H1 (cell line): Measurements from ENCODE around the gene WDR81. TPM values are rescaled to one million over a fixed set of nuclear protein-coding genes. Genes with fewer than 3 reads are reported as not detected.

Source experiments
- CTCF ChIA-PET: fragments of 300-600 bp; sonication (Branson Sonifier 250); formaldehyde crosslinking; loops from one replicate; lab custom pipeline; 2021; ENCODE audit not compliant: partially characterized antibody; lab: Charles Lee
- POLR2A ChIA-PET: fragments of 300-600 bp; sonication (Branson Sonifier 250); formaldehyde crosslinking; loops from one replicate; lab custom pipeline; 2021; ENCODE audit warnings: inconsistent platforms; ENCODE audit not compliant: partially characterized antibody; lab: Charles Lee
- DNase-seq, 2 experiments: peaks; one replicate each; pipeline versions ENCODE4 v3.0.0 to v3.0.0-alpha.2; 2010 to 2022; ENCODE audit warnings: low spot score in 2 of 2, low read depth in 1 of 2, mixed read lengths in 1 of 2
- FAIRE-seq: peaks from 2 replicates; lab custom pipeline; 2011; peaks lifted over from hg19 to GRCh38; lab: Jason Lieb, UNC
- H2AFZ ChIP-seq: 2 replicates; pipeline ENCODE4 v1.8.1; 2012; ENCODE audit warnings: low read length, inconsistent platforms
- H2AK5ac ChIP-seq: 2 replicates; pipeline ENCODE4 v1.6.1; 2013; ENCODE audit warnings: low read depth, low read length
- H2BK120ac ChIP-seq: replicated peaks from 2 replicates; pipeline ENCODE3; 2013; ENCODE audit warnings: low read depth, low read length, inconsistent platforms
- H2BK12ac ChIP-seq: 2 replicates; pipeline ENCODE4 v1.6.1; 2013; ENCODE audit warnings: low read depth, low read length
- H2BK15ac ChIP-seq: 2 replicates; pipeline ENCODE4 v1.6.1; 2013; ENCODE audit warnings: low read length
- H2BK20ac ChIP-seq: 2 replicates; pipeline ENCODE4 v1.6.1; 2013; ENCODE audit warnings: low read length
- H2BK5ac ChIP-seq: 2 replicates; pipeline ENCODE4 v1.6.1; 2013; ENCODE audit warnings: low read depth, low read length
- H3K14ac ChIP-seq: 2 replicates; pipeline ENCODE4 v1.6.1; 2013; ENCODE audit warnings: inconsistent platforms; ENCODE audit not compliant: insufficient read length
- H3K18ac ChIP-seq: 2 replicates; pipeline ENCODE4 v1.6.1; 2013; ENCODE audit warnings: low read length; ENCODE audit errors: extremely low read depth
- H3K23ac ChIP-seq: 2 replicates; pipeline ENCODE4 v1.6.1; 2013; ENCODE audit warnings: inconsistent platforms; ENCODE audit not compliant: insufficient read length
- H3K23me2 ChIP-seq: 2 replicates; pipeline ENCODE4 v1.6.1; 2013; ENCODE audit warnings: low read depth, low read length
- H3K27ac ChIP-seq: 2 replicates; pipeline ENCODE4 v1.6.1; 2011; ENCODE audit warnings: low read depth, low read length, inconsistent platforms
- H3K27me3 ChIP-seq, 4 experiments: replicated peaks in 1 of 4; 1 replicate in 1 of 4; 2 replicates in 3 of 4; pipeline versions ENCODE4 v1.6.1 to v1.8.1; 2011 to 2013; ENCODE audit warnings: low read length in 3 of 4, mild to moderate bottlenecking in 3 of 4, inconsistent platforms in 2 of 4, mixed read lengths in 2 of 4, moderate library complexity in 1 of 4; ENCODE audit not compliant: control insufficient read depth in 3 of 4, insufficient read depth in 3 of 4; ENCODE audit errors: extremely low read depth in 1 of 4
- H3K36me3 ChIP-seq, 4 experiments: 2 replicates each; pipeline versions ENCODE4 v1.6.1 to v1.8.1; 2011 to 2013; ENCODE audit warnings: mild to moderate bottlenecking in 4 of 4, low read length in 3 of 4, moderate library complexity in 2 of 4, control low read depth in 1 of 4, inconsistent platforms in 1 of 4; ENCODE audit not compliant: insufficient read depth in 4 of 4, control insufficient read depth in 2 of 4
- H3K4ac ChIP-seq: replicated peaks from 2 replicates; pipeline ENCODE3; 2013; ENCODE audit warnings: low read length, low read depth, mixed read lengths, inconsistent platforms; ENCODE audit not compliant: insufficient read length
- H3K4me1 ChIP-seq, 4 experiments: replicated peaks in 1 of 4; 1 replicate in 1 of 4; 2 replicates in 3 of 4; pipeline versions ENCODE4 v1.6.1 to v1.8.1; 2011 to 2013; ENCODE audit warnings: low read length in 3 of 4, inconsistent platforms in 2 of 4, mixed read lengths in 1 of 4; ENCODE audit not compliant: insufficient read depth in 4 of 4, control insufficient read depth in 3 of 4
- H3K4me2 ChIP-seq, 2 experiments: 2 replicates each; pipeline versions ENCODE4 v1.6.1 to v1.8.1; 2011 to 2013; ENCODE audit warnings: low read depth in 2 of 2, low read length in 2 of 2, control low read depth in 1 of 2, inconsistent platforms in 1 of 2, mild to moderate bottlenecking in 1 of 2; ENCODE audit not compliant: insufficient read depth in 1 of 2
- H3K4me3 ChIP-seq, 4 experiments: fragments of 200-600, 300-600 bp in 1 of 4; sonication (generic), shearing (Covaris generic), sonication (Bioruptor Twin) in 1 of 4; 2 replicates each; pipeline versions ENCODE4 v1.5.1 to v1.8.1; 2011 to 2016; ENCODE audit warnings: low read length in 4 of 4, low read depth in 3 of 4, control low read depth in 2 of 4, inconsistent platforms in 2 of 4, mild to moderate bottlenecking in 2 of 4, mixed read lengths in 1 of 4, moderate library complexity in 1 of 4; ENCODE audit not compliant: insufficient read depth in 2 of 4; ENCODE audit errors: extremely low read depth in 1 of 4
- H3K56ac ChIP-seq: replicated peaks from 2 replicates; pipeline ENCODE3; 2013; ENCODE audit warnings: low read depth, mild to moderate bottlenecking, mixed read lengths, low read length, inconsistent platforms; ENCODE audit not compliant: insufficient read length
- H3K79me1 ChIP-seq: 2 replicates; pipeline ENCODE4 v1.6.1; 2013; ENCODE audit warnings: low read depth, low read length, control low read depth
- H3K79me2 ChIP-seq, 2 experiments: 2 replicates each; pipeline versions ENCODE4 v1.6.1 to v1.8.1; 2012 to 2013; ENCODE audit warnings: low read length in 2 of 2, mild to moderate bottlenecking in 2 of 2, inconsistent platforms in 1 of 2; ENCODE audit not compliant: insufficient read depth in 2 of 2, control insufficient read depth in 1 of 2
- H3K9ac ChIP-seq, 4 experiments: replicated peaks in 1 of 4; 1 replicate in 1 of 4; 2 replicates in 3 of 4; pipeline versions ENCODE4 v1.6.1 to v1.8.1; 2011 to 2013; ENCODE audit warnings: low read depth in 3 of 4, low read length in 3 of 4, control low read depth in 2 of 4, mild to moderate bottlenecking in 2 of 4, moderate library complexity in 2 of 4, inconsistent platforms in 1 of 4; ENCODE audit errors: extremely low read depth in 1 of 4
- H3K9me3 ChIP-seq, 2 experiments: 2 replicates each; pipeline versions ENCODE4 v1.6.1 to v1.8.1; 2012 to 2013; ENCODE audit warnings: mild to moderate bottlenecking in 2 of 2, moderate library complexity in 2 of 2, control low read depth in 1 of 2, inconsistent platforms in 1 of 2, low read depth in 1 of 2, low read length in 1 of 2, mixed read lengths in 1 of 2; ENCODE audit not compliant: insufficient read depth in 2 of 2
- H4K20me1 ChIP-seq, 2 experiments: replicated peaks in 1 of 2; 2 replicates each; pipeline versions ENCODE3 to v1.8.1; 2011 to 2013; ENCODE audit warnings: inconsistent platforms in 2 of 2, low read length in 2 of 2, mild to moderate bottlenecking in 1 of 2; ENCODE audit not compliant: insufficient read depth in 2 of 2, control insufficient read depth in 1 of 2
- H4K5ac ChIP-seq: 2 replicates; pipeline ENCODE4 v1.6.1; 2013; ENCODE audit warnings: low read length, low read depth, mixed read lengths, inconsistent platforms; ENCODE audit not compliant: insufficient read length
- H4K8ac ChIP-seq: 2 replicates; pipeline ENCODE4 v1.8.0; 2013; ENCODE audit warnings: mild to moderate bottlenecking, moderate library complexity, low read length, inconsistent platforms; ENCODE audit not compliant: insufficient read depth; ENCODE audit errors: extremely low read depth
- H4K91ac ChIP-seq: replicated peaks from 2 replicates; pipeline ENCODE3; 2013; ENCODE audit warnings: low read length, mixed read lengths, inconsistent platforms; ENCODE audit not compliant: insufficient read length
- CEBPB ChIP-seq: IDR thresholded peaks from 2 replicates; pipeline ENCODE4 v1.6.1; 2012; ENCODE audit warnings: low read depth, low read length
- CTBP2 ChIP-seq: IDR thresholded peaks from 2 replicates; pipeline ENCODE4 v1.7.0; 2011; ENCODE audit warnings: borderline replicate concordance, mild to moderate bottlenecking, moderate library complexity, mixed read lengths, low read length; ENCODE audit not compliant: insufficient read depth, insufficient read length
- HDAC2 ChIP-seq, 2 experiments: fragments of 300-600 bp in 1 of 2; sonication (generic) in 1 of 2; IDR thresholded peaks; 2 replicates each; pipeline ENCODE4 v1.6.1; 2011 to 2012; ENCODE audit warnings: low read depth in 2 of 2, low read length in 2 of 2, mild to moderate bottlenecking in 2 of 2, moderate library complexity in 2 of 2, borderline replicate concordance in 1 of 2, inconsistent platforms in 1 of 2
- RFX5 ChIP-seq: IDR thresholded peaks from 2 replicates; pipeline ENCODE4 v1.6.1; 2011; ENCODE audit warnings: low read depth, low read length, improper control_type of control experiment, borderline replicate concordance
- RXRA ChIP-seq: IDR thresholded peaks from 2 replicates; pipeline ENCODE4 v1.6.1; 2011; ENCODE audit warnings: low read depth, mild to moderate bottlenecking, low read length, moderate library complexity; ENCODE audit not compliant: insufficient read depth
- SP1 ChIP-seq: IDR thresholded peaks from 2 replicates; pipeline ENCODE4 v1.6.1; 2011; ENCODE audit warnings: low read depth, low read length
- SP4 ChIP-seq: IDR thresholded peaks from 2 replicates; pipeline ENCODE4 v1.6.1; 2012; ENCODE audit warnings: low read length, inconsistent platforms
- SRF ChIP-seq: IDR thresholded peaks from 2 replicates; pipeline ENCODE4 v1.6.1; 2011; ENCODE audit warnings: mild to moderate bottlenecking, low read depth, low read length, moderate library complexity
- TEAD4 ChIP-seq: IDR thresholded peaks from 2 replicates; pipeline ENCODE4 v1.6.1; 2012; ENCODE audit warnings: low read depth, low read length, inconsistent platforms, mixed read lengths
- WGBS, 2 experiments: shearing (Covaris generic) in 1 of 2; methylation state at CpG; one replicate each; pipeline versions ENCODE4 v1.1.6 to v1.1.7; 2013 to 2015; ENCODE audit warnings: low lambda C conversion rate in 2 of 2, mixed read lengths in 2 of 2, inconsistent platforms in 1 of 2, low coverage in 1 of 2, missing lambda C conversion rate in 1 of 2; ENCODE audit not compliant: insufficient replicate concordance in 2 of 2, insufficient coverage in 1 of 2, insufficient read length in 1 of 2; ENCODE audit errors: extremely low coverage in 1 of 2, missing lambda C conversion rate in 1 of 2; 5-methylcytosine and 5-hydroxymethylcytosine counted together
- polyA plus RNA-seq, 7 experiments: library from polyadenylated mRNA; depleted of rRNA in 3 of 7; stranded (reverse) in 5 of 7; unstranded in 2 of 7; fragments of >200 nt in 5 of 7; fragments of 200-250 nt in 2 of 7; gene quantifications; 1 replicate in 5 of 7; 2 replicates in 1 of 7; 4 replicates in 1 of 7; pipeline versions ENCODE4 v1.2.1 to v1.2.3, GENCODE V29; 2011 to 2013; ENCODE audit warnings: missing spikeins in 2 of 7, mixed read lengths in 2 of 7
- total RNA-seq: library from RNA; stranded (reverse); fragmentation: NEBNext Ultra II Directional; extraction: Animal tissue kit (Norgen Biotek cat#: 25700); gene quantifications from 2 replicates; pipeline ENCODE4 v1.2.1, GENCODE V29; 2021

WDR81 gene
- total and polyA plus RNA-seq, 2 of the 8 experiments (the other 6 are each of a cell fraction or from before 2014, with no cell fraction given): 9.1 to 12.3 TPM

DNA sequence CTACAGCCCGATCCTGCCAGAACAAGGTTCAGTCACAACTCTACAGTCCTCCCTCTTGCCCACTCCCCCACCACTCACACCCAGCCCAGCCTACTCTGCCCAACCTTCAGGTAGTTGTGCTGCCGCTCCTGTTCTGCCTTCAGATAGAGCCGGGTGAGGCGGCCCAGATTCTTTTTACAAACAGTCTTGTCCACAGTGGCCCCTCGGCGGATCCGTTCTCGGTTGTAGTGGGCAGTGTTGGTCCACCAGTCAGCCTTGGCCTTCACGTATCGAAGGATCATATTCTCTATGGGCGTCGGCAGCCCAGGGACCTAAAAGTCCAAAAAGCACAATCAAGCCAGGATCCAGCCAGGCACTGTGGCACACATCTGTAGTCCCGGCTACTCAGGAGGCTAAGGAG, 48.1 kb upstream of the WDR81 start:
- CTCF ChIA-PET: no interaction called here
- Histone ChIP-seq H3K79me1 (no peaks in the 10 kb centered on the region; the same call in 1 of the 2 replicates), H3K56ac (no peak overlapping the region), H3K9ac (no peak overlapping the region), H2AFZ (no peak overlapping the region), H2AK5ac (no peak overlapping the region), H3K4ac (no peak overlapping the region), H4K20me1 (peaks cover 13 to 24% of the 10 kb centered on the region in 2 experiments), H3K18ac (no peak overlapping the region), H3K14ac (no peak overlapping the region), H2BK20ac (no peak overlapping the region), H3K79me2 (0 out of 4 replicates have a peak, but pooled peaks cover 0 to 7% of the 10 kb centered on the region in 2 experiments), H3K36me3 (peaks cover 76 to 98% (median 91%) of the 10 kb centered on the region in 4 experiments), H3K27me3 (no peaks in the 10 kb centered on the region), H2BK120ac (no peak overlapping the region), H4K91ac (no peak overlapping the region), H3K23me2 (no peaks in the 10 kb centered on the region), H3K4me3 (no peak overlapping the region)
- 96% methylated on average over 13 of the region's 13 CpGs; no CpG with 5 or more reads in 1 of the 2 experiments for WGBS, 2 experiments
- no peak for DNase-seq
- TF ChIP-seq TEAD4 (no peak), CTBP2 (no peak), SP4 (no peak), SP1 (no peak), HDAC2 (IDR thresholded peaks at IDR 0.05; ENCODE audit: borderline replicate concordance in 1 of 2, low read depth in 2 of 2, low read length in 2 of 2) (no peak), RXRA (no peak), CEBPB (no peak), RFX5 (no peak), SRF (no peak)
- TF ChIP-seq, all 59 proteins: peak for 0
- H2BK15ac ChIP-seq: no peak overlapping the region
- POLR2A ChIA-PET: interaction anchor here (1.1 to 1.6 kb wide), 3 partner anchors 16 to 27 kb away, joined by 3 to 5 read pairs (median 4); partner anchors contain the start of gene RILP
- H3K9me3 ChIP-seq: no peaks in the 10 kb centered on the region
- H2BK5ac ChIP-seq: no peak overlapping the region
- H3K4me1 ChIP-seq: no peaks in the 10 kb centered on the region
- H3K27ac ChIP-seq: no peak overlapping the region
- no peak overlapping the region for H4K8ac ChIP-seq
- FAIRE-seq: no peak
- H4K5ac ChIP-seq: no peak overlapping the region
- H2BK12ac ChIP-seq: no peak overlapping the region
- H3K23ac ChIP-seq: no peak overlapping the region
- no peak overlapping the region for H3K4me2 ChIP-seq
